Lower leg skin (tissue), 3 donors: ENCODE measurements around the gene RAB38.

Source experiments
- POLR2A ChIP-seq, 2 donors: fragments of 450-650 bp; IDR thresholded peaks; one replicate each; pipeline ENCODE4 v1.6.1; 2016 to 2017; ENCODE audit warnings: antibody characterized with exemption in 2 of 2, mild to moderate bottlenecking in 1 of 2, moderate library complexity in 1 of 2
- TF ChIP-seq, protein P1 (sequence below), 3 donors: fragments of 450-650 bp; IDR thresholded peaks; one replicate each; pipeline ENCODE4 v1.5.1; 2016; ENCODE audit warnings: antibody characterized with exemption in 3 of 3, mild to moderate bottlenecking in 3 of 3, moderate library complexity in 2 of 3

DNA sequence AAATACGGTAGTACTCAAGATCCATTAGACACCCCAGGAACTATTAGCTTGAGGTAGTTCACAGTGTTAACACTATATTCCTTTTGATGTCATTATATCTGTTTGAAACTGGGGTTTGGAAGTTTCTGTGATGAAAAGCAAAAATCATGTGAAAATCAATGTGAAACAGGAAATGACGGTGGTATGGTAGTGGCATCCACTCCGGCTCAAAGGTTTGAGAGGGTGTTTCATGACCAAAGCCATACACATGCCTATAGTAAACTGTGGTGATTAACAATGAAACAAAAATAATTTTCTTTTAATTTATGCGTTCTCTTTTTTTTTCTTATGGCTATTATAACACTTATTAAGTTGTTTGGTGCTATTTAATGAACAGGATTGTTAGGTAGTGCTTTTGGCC lies 10.9 kb downstream of the RAB38 start:
- TF ChIP-seq, protein P1, sequence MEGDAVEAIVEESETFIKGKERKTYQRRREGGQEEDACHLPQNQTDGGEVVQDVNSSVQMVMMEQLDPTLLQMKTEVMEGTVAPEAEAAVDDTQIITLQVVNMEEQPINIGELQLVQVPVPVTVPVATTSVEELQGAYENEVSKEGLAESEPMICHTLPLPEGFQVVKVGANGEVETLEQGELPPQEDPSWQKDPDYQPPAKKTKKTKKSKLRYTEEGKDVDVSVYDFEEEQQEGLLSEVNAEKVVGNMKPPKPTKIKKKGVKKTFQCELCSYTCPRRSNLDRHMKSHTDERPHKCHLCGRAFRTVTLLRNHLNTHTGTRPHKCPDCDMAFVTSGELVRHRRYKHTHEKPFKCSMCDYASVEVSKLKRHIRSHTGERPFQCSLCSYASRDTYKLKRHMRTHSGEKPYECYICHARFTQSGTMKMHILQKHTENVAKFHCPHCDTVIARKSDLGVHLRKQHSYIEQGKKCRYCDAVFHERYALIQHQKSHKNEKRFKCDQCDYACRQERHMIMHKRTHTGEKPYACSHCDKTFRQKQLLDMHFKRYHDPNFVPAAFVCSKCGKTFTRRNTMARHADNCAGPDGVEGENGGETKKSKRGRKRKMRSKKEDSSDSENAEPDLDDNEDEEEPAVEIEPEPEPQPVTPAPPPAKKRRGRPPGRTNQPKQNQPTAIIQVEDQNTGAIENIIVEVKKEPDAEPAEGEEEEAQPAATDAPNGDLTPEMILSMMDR (IDR thresholded peaks at IDR 0.05): no peak
- TF ChIP-seq POLR2A (IDR thresholded peaks at IDR 0.05): no peak
